LNCAP (cell line): ENCODE measurements around the gene MACO1.
A peak's percentile ranks its signal among the peaks of the same experiment; 100 is the strongest.

Experiments
- TF ChIP-seq, protein P1 (sequence below): fragments of 450-650 bp; IDR thresholded peaks from 2 replicates; pipeline ENCODE4 v1.5.1; 2017; ENCODE audit warnings: mild to moderate bottlenecking

Gene MACO1

DNA sequence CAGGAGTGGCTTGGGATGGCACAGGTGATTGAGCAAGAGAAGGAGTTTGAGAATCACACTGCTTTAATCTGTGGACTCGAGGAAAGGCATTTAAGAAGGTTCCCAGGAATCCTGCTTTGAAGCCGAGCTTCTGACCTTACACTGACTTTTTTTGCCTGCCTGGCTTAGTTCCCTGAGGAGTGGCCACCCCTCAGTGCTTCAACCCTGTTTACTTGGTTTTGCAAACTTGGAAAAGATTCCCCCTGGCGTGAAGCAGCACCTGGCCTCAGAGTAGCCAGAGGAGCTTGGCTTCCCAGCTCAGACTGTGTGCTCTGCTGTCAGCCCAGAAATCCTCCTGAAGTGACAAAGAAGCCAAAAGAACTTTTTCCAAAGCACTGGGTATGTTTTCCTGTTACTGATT lies 64.3 kb downstream of the MACO1 start:
- TF ChIP-seq, protein P1, sequence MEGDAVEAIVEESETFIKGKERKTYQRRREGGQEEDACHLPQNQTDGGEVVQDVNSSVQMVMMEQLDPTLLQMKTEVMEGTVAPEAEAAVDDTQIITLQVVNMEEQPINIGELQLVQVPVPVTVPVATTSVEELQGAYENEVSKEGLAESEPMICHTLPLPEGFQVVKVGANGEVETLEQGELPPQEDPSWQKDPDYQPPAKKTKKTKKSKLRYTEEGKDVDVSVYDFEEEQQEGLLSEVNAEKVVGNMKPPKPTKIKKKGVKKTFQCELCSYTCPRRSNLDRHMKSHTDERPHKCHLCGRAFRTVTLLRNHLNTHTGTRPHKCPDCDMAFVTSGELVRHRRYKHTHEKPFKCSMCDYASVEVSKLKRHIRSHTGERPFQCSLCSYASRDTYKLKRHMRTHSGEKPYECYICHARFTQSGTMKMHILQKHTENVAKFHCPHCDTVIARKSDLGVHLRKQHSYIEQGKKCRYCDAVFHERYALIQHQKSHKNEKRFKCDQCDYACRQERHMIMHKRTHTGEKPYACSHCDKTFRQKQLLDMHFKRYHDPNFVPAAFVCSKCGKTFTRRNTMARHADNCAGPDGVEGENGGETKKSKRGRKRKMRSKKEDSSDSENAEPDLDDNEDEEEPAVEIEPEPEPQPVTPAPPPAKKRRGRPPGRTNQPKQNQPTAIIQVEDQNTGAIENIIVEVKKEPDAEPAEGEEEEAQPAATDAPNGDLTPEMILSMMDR, result no peak

GRCh38 chr1:25500694-25501093 lies 70.0 kb downstream of the MACO1 start:
- TF ChIP-seq, protein P1, result no peak

- TF ChIP-seq, protein P1, result 0 out of 2 replicates have a peak, but pooled peaks have one; percentile 14
Observed at GRCh38 chr1:25501235-25502058, 70.8 kb downstream of the MACO1 start.

DNA sequence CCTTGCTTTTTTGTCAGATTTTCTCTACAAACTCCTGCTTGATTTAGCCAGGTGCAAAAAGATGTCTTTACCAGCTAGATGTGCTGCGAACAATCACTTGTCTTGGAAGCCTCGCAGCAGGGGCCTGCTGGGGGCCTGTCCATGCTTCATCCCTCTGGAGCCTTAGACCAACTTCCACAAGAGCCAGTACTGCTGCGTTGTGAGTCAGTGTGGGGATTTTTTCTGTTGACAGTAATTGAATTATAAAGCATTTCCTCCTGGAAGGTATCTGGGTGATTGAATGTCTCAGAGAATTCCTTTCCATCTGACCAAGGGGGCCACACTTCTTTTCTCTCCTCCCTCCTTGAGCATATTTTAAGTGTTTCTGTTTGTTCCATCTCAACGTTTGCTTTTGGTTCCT lies 72.3 kb downstream of the MACO1 start:
- TF ChIP-seq, protein P1, result no peak

DNA sequence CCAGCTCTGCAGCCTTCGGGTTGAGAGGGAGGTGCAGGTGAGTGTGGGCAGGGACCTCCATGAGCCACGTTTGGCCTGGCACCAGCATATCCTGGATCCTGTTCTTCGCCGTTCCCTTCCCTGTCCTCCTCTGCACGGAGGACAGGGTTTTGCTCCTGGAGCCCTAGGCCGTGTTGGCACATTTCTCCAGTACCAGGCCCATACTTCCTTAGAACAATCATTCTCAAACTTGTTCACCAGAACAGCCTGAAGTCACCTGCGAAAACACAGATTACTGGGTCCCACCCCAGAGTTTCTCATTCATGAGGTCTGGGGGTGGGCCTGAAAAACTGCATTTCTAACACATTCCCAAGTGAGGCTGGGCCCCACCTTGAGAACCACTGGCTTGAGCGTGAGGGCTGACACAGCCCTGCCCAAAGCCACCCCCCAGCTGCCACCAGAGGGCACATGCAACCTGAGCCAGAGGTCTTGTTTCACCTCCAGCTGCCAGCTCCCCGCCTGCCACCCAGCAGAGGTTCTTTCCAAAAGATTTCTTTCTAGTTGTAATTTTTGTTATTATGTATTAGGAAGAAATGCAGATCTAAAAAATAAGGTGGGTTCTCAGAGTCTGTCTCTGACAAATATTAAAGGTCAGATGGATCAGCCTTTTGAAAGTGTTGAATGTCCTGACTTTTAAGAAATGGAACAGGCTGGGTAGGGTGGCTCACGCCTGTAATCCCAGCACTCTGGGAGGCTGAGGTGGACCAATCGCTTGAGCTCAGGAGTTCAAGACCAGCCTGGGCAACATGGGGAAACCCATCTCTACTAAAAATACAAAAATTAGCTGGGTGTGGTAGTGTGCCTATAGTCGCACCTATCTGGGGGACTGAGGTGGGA lies 73.1 kb downstream of the MACO1 start:
- TF ChIP-seq, protein P1, result peak; percentile 34; the same call in 1 of the 2 replicates

GRCh38 chr1:25504706-25505595 lies 74.3 kb downstream of the MACO1 start:
- TF ChIP-seq, protein P1, result no peak
